GM12864 (cell line): ENCODE data around the gene MMP2.

Source experiments
- DNase-seq: peaks from one replicate; pipeline ENCODE4 v3.0.0-alpha.2; 2011; ENCODE audit warnings: low read depth
- H3K4me3 ChIP-seq: 2 replicates; pipeline ENCODE4 v1.5.1; 2011; ENCODE audit warnings: mild to moderate bottlenecking, low read depth, low read length, control low read depth
- CTCF ChIP-seq: IDR thresholded peaks from 2 replicates; pipeline ENCODE4 v1.5.1; 2011; ENCODE audit warnings: low read depth, mild to moderate bottlenecking, moderate library complexity, low read length, control low read depth, inconsistent platforms; ENCODE audit errors: missing control alignments

Gene MMP2

GRCh38 chr16:55475919-55476318, 3.1 kb upstream of the MMP2 start:
- no peak for DNase-seq
- TF ChIP-seq CTCF = no peak
- H3K4me3 ChIP-seq = no peak overlapping the region

GRCh38 chr16:55476625-55477533, 2.1 kb upstream of the MMP2 start:
- no peak for DNase-seq
- no peak for TF ChIP-seq CTCF
- H3K4me3 ChIP-seq = no peak overlapping the region

GRCh38 chr16:55477736-55478135, 1.3 kb upstream of the MMP2 start:
- no peak for TF ChIP-seq CTCF
- no peak for DNase-seq
- no peak overlapping the region for H3K4me3 ChIP-seq

GRCh38 chr16:55479430-55480140, 587 bp downstream of the MMP2 start:
- no peak for TF ChIP-seq CTCF
- H3K4me3 ChIP-seq = no peak overlapping the region
- DNase-seq = no peak

- no peak overlapping the region for H3K4me3 ChIP-seq
- DNase-seq = no peak
Measured at GRCh38 chr16:55480228-55480655, 1.2 kb downstream of the MMP2 start.

GRCh38 chr16:55481023-55481422, 2.0 kb downstream of the MMP2 start:
- no peak for DNase-seq
- TF ChIP-seq CTCF = no peak
- no peak overlapping the region for H3K4me3 ChIP-seq

More at GRCh38 chr16:55480228-55480655, 1.2 kb downstream of the MMP2 start:
- TF ChIP-seq CTCF = no peak
